G401 (cell line): Measurements from ENCODE around the gene PPP6R3. TPM values are rescaled to one million over a fixed set of nuclear protein-coding genes. Genes with fewer than 3 reads are reported as not detected.
"Not testable (repeated sequence)": the region's sequence is repeated elsewhere in the genome, so short reads cannot be mapped to it uniquely, and the experiment has no call there.

ENCODE experiments used
- DNase-seq: peaks from one replicate; pipeline ENCODE4 v3.0.0-alpha.2; 2015; ENCODE audit warnings: low spot score
- in situ Hi-C: cut with HindIII; loops from 2 replicates; pipeline ENCODE4 v1.10.0; 2016; ENCODE audit warnings: low sequenced_read_pairs, mixed read lengths
- total RNA-seq: library from RNA; depleted of rRNA; stranded (reverse); fragments of >200 nt; shearing (Covaris generic); gene quantifications from 2 replicates; pipeline ENCODE4 v1.2.3, GENCODE V29; 2014

Gene PPP6R3
- total RNA-seq, 1 experiment from 2014 or later, result 157 TPM

DNA sequence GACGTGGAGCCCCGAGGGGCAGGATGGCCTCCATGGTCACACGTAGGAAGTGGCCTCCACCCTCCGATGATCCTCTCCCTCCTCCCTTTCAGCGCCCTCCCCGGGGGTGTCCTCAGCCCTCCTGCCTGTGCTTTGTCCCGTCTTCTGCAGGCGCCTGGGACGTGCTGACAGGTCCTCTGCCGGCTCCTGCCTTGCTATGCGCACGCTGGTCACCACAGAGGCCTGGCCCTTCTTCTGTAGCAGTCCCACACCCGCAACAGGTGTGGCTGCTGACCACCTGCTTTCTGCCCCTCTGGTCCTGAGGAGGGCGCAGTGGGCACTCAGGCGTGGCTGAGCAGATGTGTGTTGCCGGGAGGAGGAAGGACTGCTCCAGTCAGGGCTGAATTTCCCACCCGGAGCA lies 27.7 kb upstream of the PPP6R3 start:
- no peak for DNase-seq
- in situ Hi-C loops, result no loop called here

DNA sequence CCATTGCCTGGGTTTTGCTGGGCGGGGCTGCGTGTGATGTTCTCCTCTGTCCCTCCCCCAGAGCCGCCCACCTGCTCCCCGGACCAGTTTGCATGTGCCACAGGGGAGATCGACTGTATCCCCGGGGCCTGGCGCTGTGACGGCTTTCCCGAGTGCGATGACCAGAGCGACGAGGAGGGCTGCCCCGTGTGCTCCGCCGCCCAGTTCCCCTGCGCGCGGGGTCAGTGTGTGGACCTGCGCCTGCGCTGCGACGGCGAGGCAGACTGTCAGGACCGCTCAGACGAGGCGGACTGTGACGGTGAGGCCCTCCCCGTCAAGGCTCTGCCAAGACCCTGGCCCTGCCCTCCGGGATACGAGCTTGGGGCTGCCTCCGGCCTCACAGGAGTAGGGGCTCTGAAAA lies 27.0 kb upstream of the PPP6R3 start:
- in situ Hi-C loops, result no loop called here
- no peak for DNase-seq

GRCh38 chr11:68434159-68434558 lies 26.4 kb upstream of the PPP6R3 start:
- DNase-seq, in situ Hi-C loops: not testable (repeated sequence)

DNA sequence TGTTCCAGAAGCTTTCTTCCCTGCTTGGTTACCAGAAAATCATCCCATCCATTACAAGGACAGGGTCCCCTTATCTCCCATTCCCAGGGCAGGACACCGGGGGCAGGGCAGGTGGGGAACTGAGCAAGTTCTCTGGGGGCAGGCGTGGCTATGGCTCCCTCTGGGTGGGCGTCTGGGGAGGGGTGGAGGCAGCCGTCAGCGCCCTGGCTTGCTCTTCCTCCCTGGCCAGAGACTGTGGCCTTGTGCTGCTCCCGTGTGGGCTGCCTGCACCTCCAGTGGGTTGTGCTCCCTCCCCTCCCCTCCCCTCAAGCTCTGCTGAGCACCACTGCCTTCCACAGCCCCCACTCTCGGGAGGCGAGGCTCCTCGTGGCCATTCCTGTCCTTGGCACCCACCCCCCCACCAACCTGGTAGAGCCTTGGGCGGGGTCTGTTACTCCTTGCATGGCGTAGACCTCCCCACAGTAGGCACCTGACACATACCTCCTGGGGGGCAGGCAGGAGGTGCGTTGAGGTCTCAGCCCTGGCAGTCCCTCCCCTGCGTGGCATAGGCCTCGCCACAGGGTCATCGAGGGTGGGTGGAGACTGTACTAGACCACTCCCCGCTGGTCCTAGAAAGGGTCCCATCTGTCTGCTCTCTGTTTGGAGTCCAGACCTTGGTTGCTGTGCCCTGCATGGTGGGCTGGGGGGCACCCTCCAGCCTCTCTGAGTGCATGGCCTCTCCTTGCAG lies 24.2 kb upstream of the PPP6R3 start:
- no peak for DNase-seq
- in situ Hi-C loops, result no loop called here

GRCh38 chr11:68436985-68437926 lies 23.3 kb upstream of the PPP6R3 start:
- no peak for DNase-seq
- in situ Hi-C loops, result no loop called here

DNA sequence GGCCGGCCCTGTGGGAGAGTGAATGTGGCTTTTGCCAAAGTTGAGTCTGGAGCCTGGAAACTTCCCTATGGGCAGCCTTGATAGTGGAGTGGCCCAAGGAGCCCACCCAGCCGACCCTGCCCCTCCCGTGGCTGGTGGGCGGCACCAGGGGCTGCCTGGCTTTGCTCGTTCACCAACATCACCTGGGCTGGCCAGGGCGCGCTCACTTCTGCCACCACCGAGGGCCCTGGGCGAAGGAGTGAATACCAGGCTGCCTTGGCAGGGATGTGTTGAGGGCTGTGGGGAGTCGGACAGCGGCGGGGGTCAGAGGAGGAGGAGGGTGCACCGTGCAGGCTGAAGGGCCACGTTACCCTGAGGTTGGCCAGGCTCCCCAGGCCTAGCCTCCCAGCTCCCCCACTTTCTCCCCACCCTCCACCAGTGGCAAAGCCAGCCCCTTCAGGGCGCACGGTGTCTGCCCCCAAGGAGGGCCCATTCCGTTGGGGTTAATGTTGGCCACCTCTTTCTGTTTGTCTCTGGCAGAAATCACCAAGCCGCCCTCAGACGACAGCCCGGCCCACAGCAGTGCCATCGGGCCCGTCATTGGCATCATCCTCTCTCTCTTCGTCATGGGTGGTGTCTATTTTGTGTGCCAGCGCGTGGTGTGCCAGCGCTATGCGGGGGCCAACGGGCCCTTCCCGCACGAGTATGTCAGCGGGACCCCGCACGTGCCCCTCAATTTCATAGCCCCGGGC lies 22.5 kb upstream of the PPP6R3 start:
- in situ Hi-C loops, result no loop called here
- DNase-seq, result no peak

DNA sequence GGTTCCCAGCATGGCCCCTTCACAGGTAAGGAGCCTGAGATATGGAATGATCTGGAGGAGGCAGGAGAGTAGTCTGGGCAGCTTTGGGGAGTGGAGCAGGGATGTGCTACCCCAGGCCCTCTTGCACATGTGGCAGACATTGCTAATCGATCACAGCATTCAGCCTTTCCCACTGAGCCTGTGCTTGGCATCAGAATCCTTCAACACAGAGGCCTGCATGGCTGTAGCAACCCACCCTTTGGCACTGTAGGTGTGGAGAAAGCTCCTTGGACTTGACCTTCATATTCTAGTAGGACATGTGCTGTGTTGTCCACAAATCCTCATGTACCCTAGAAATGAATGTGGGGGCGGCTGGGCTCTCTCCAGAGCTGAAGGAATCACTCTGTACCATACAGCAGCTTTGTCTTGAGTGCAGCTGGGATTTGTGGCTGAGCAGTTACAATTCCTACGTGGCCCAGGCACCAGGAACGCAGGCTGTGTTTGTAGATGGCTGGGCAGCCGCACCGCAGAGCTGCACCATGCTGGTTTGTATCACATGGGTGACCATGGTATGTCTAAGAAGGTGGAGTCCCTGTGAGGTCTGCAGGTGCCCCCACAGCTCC lies 21.8 kb upstream of the PPP6R3 start:
- in situ Hi-C loops, result no loop called here

DNA sequence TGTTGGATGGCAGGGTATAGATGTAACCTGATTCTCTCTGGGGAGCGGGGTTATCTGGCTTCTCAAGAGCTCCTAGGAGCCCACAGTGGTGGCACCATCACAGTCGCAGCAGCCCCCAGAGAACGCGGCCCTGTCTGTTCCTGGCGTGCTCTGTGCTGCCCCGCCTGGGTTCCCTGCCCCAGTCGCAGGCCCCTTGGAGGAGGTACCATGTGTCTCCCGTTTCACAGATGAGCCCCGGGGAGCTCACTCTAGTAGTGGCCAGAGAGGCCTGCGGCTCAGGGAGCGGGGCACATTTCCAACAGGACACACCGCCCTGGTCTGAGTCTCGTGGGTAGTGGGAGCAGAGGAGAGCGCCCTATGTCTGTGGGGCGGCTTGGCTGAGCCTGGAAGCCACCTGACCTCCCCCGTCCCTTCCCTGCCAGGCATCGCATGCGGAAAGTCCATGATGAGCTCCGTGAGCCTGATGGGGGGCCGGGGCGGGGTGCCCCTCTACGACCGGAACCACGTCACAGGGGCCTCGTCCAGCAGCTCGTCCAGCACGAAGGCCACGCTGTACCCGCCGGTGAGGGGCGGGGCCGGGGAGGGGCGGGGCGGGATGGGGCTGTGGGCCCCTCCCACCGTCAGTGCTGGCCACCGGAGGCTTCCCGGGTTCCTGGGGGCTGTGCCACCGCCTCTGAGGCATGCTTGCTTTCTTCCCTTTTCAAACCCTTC lies 21.0 kb upstream of the PPP6R3 start:
- in situ Hi-C loops, result no loop called here
- no peak for DNase-seq

More for the DNA sequence above, 21.8 kb upstream of the PPP6R3 start:
- no peak for DNase-seq

DNA sequence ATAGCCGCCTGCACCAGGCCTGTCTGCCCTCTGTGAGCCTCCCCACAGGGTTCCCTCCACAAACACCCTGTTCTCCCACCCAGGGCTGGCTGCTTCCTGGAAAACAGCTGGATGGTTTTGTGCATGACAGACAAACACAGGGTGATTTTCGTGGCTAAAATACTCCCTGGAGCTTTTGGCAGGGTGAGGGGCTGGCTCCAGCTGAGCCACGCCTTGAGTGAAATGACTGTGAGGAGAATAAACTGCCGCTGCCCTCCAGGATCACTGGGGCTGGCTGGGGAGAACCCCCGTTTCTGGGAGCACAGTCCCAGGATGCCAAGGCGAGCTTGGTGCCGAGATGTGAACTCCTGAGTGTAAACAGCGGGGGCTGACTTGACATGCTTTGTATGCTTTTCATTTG lies 20.3 kb upstream of the PPP6R3 start:
- no peak for DNase-seq
- in situ Hi-C loops, result no loop called here

- in situ Hi-C loops, result no loop called here
- DNase-seq, result no peak
Observed at GRCh38 chr11:68441466-68442230, 18.9 kb upstream of the PPP6R3 start.

GRCh38 chr11:68442433-68442832 lies 18.1 kb upstream of the PPP6R3 start:
- no peak for DNase-seq
- in situ Hi-C loops, result no loop called here

DNA sequence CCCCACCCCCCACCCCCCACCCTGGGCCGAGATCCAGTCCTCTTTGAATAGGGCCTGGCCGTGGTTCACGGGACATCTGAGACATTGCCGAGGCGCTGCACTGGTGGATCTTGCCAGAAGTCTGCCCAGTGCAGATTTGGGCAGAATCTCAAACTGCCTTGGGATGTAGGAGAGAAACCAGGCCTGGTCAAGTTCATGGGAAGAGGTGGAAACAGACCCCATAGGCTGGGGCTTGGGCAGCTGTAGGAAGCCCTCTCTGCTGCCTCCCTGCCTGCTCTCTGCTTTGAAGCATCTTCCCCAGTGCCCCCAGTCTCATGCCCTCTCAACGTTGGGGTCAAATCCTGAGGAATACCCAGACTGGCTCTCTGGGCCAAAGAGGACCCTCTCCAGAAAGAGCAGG lies 16.0 kb upstream of the PPP6R3 start:
- in situ Hi-C loops, result no loop called here
- DNase-seq, result no peak

- DNase-seq, result no peak
- in situ Hi-C loops, result no loop called here
Observed at GRCh38 chr11:68445531-68446035, 15.0 kb upstream of the PPP6R3 start.

GRCh38 chr11:68446046-68446725 lies 14.4 kb upstream of the PPP6R3 start:
- DNase-seq, result no peak
- in situ Hi-C loops, result no loop called here

GRCh38 chr11:68447015-68447801 lies 13.3 kb upstream of the PPP6R3 start:
- in situ Hi-C loops, result no loop called here
- peak; percentile 67 for DNase-seq

DNA sequence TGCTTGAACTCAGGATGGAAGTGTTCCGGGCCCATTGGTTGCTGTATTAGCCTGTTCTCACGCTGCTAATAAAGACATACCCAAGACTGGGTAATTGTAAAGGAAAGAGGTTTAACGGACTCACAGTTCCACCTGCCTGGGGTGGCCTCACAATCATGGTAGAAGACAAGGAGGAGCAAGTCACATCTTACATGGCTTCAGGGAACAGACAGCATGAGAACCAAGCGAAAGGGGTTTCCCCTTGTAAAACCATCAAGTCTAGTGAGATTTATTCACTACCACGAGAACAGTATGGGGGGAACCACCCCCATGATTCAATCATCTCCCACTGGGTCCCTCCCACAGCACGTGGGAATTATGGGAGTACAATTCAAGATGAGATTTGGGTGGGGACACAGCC lies 12.6 kb upstream of the PPP6R3 start:
- DNase-seq, in situ Hi-C loops: not testable (repeated sequence)

DNA sequence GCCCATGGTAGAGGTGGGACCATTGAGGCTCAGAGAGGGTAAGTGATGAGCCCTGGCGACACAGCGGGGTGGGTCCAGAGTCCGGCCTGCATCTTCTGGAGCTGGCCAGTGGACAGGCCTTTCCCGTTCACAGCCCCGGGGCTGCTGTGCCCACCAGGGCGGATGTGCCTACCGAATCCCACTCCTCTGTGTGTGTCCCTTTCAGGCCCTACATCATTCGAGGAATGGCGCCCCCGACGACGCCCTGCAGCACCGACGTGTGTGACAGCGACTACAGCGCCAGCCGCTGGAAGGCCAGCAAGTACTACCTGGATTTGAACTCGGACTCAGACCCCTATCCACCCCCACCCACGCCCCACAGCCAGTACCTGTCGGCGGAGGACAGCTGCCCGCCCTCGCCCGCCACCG lies 11.9 kb upstream of the PPP6R3 start:
- DNase-seq, result no peak
- in situ Hi-C loops, result no loop called here
